HG03571 (cell line): Measurements from ENCODE around the gene C6orf58.
"Not testable (repeated sequence)": the region's sequence is repeated elsewhere in the genome, so short reads cannot be mapped to it uniquely, and the experiment has no call there.

ENCODE experiments used
- ATAC-seq: cut with Tn5 transposase; IDR thresholded peaks from one replicate; pipeline ENCODE4 v1.9.1; 2021; ENCODE audit not compliant: unreplicated experiment

Gene C6orf58

GRCh38 chr6:127590344-127590743, 13.4 kb downstream of the C6orf58 start:
- ATAC-seq: no peak

GRCh38 chr6:127592964-127593363, 16.0 kb downstream of the C6orf58 start:
- ATAC-seq: no peak

- ATAC-seq: not testable (repeated sequence)
These were observed 16.5 kb downstream of the C6orf58 start for GRCh38 chr6:127593456-127593855.

GRCh38 chr6:127606131-127606562, 29.2 kb downstream of the C6orf58 start:
- no peak for ATAC-seq

GRCh38 chr6:127608554-127609270, 31.7 kb downstream of the C6orf58 start:
- ATAC-seq: no peak

GRCh38 chr6:127618729-127619128, 41.8 kb downstream of the C6orf58 start:
- no peak for ATAC-seq

- ATAC-seq: no peak
These were observed 53.8 kb downstream of the C6orf58 start for GRCh38 chr6:127630800-127631199.

- ATAC-seq: no peak
These were observed 57.2 kb downstream of the C6orf58 start for GRCh38 chr6:127634178-127634577.

GRCh38 chr6:127635091-127635490, 58.1 kb downstream of the C6orf58 start:
- no peak for ATAC-seq

- no peak for ATAC-seq
These were observed 60.9 kb downstream of the C6orf58 start for GRCh38 chr6:127637830-127638409.
